Endometrial microvascular endothelial cells (primary cell): ENCODE results near the gene CHCHD10. TPM values are rescaled to one million over a fixed set of nuclear protein-coding genes. Genes with fewer than 3 reads are reported as not detected.

Experiments used
- in situ Hi-C: cut with HindIII; loops from 2 replicates; pipeline ENCODE4 v1.10.0; 2017; ENCODE audit warnings: low sequenced_read_pairs, low pct_unique_long_range_greater_than_20kb; ENCODE audit errors: inconsistent ontology term
- total RNA-seq: library from RNA; depleted of rRNA; stranded (reverse); fragments of >200 nt; gene quantifications from one replicate; pipeline ENCODE4 v1.2.3, GENCODE V29; 2015; ENCODE audit errors: inconsistent ontology term

The CHCHD10 gene
- 9.7 TPM for total RNA-seq

GRCh38 chr22:23767673-23768548 is at the start of gene CHCHD10:
Gene CHCHD10 (minus strand): TSS chr22:23767972. CDS start chr22:23767874, 98 bp downstream.
- in situ Hi-C loops, result no loop called here

GRCh38 chr22:23817146-23817545 is 49.4 kb upstream of the CHCHD10 start:
- in situ Hi-C loops, result no loop called here

GRCh38 chr22:23816156-23816976 is 48.6 kb upstream of the CHCHD10 start:
- in situ Hi-C loops, result no loop called here

GRCh38 chr22:23815541-23816155 is 47.9 kb upstream of the CHCHD10 start:
- in situ Hi-C loops, result no loop called here

GRCh38 chr22:23812378-23812777 is 44.6 kb upstream of the CHCHD10 start:
- in situ Hi-C loops, result no loop called here

GRCh38 chr22:23806837-23807236 is 39.1 kb upstream of the CHCHD10 start:
- in situ Hi-C loops, result no loop called here

- in situ Hi-C loops, result no loop called here
These were observed 37.1 kb upstream of the CHCHD10 start for GRCh38 chr22:23804781-23805291.

- in situ Hi-C loops, result no loop called here
These were observed 35.4 kb upstream of the CHCHD10 start for GRCh38 chr22:23803001-23803819.

GRCh38 chr22:23801886-23802377 is 34.2 kb upstream of the CHCHD10 start:
- in situ Hi-C loops, result no loop called here

GRCh38 chr22:23801238-23801821 is 33.6 kb upstream of the CHCHD10 start:
- in situ Hi-C loops, result no loop called here

- in situ Hi-C loops, result no loop called here
These were observed 32.8 kb upstream of the CHCHD10 start for GRCh38 chr22:23800297-23801237.

- in situ Hi-C loops, result no loop called here
These were observed 28.7 kb upstream of the CHCHD10 start for GRCh38 chr22:23796461-23796860.

GRCh38 chr22:23793326-23793725 is 25.6 kb upstream of the CHCHD10 start:
- in situ Hi-C loops, result no loop called here

- in situ Hi-C loops, result no loop called here
These were observed 24.2 kb upstream of the CHCHD10 start for GRCh38 chr22:23791738-23792645.

GRCh38 chr22:23790819-23791737 is 23.3 kb upstream of the CHCHD10 start:
- in situ Hi-C loops, result no loop called here
